Measurements from ENCODE around the gene RPH3AL. TPM values are rescaled to one million over a fixed set of nuclear protein-coding genes. Genes with fewer than 3 reads are reported as not detected.

Gene RPH3AL
- total and polyA plus RNA-seq, 10 donors = 4.8 to 182 (median 49.1) TPM

GRCh38 chr17:339193-340061 lies 13.2 kb downstream of the RPH3AL start:
- H3K4me1 ChIP-seq = peaks cover 0 to 59% (median 22%) of the 10 kb centered on the region in 6 donors
- no peaks in the 10 kb centered on the region for H3K9me3 ChIP-seq
- peaks cover 0 to 28% (median 0%) of the 10 kb centered on the region in 7 donors for H3K27me3 ChIP-seq (replicated peaks in 1 of 7)
- intact Hi-C loops (cut with DNase I; ENCODE audit: low total_unique reads) = no loop called here
- no peaks in the 10 kb centered on the region for H3K36me3 ChIP-seq
- 81 to 86% (median 83%) methylated on average over 16 to 23 of the region's 23 CpGs for WGBS, 5 donors
- no peak for TF ChIP-seq POLR2AphosphoS5 (IDR thresholded peaks at IDR 0.05)
- DNase-seq = peak; percentile 65
- H3K27ac ChIP-seq = peak overlapping the region; percentile 15 to 90 (median 83)
- H3K4me3 ChIP-seq = peak overlapping the region in 2 of 8 donors; percentile 23 to 64

- WGBS, 5 donors = 67 to 82% (median 74%) methylated on average over 10 to 19 of the region's 19 CpGs
- intact Hi-C loops (cut with DNase I; ENCODE audit: low total_unique reads) = no loop called here
- TF ChIP-seq POLR2AphosphoS5 (IDR thresholded peaks at IDR 0.05) (peak; percentile 73 to 90 (median 89)), POLR2A (IDR thresholded peaks at IDR 0.05) (no peak)
- peak overlapping the region in 5 of 8 donors; percentile 7 to 64 (median 26) for H3K4me3 ChIP-seq
- H3K36me3 ChIP-seq = no peaks in the 10 kb centered on the region
- peak; percentile 85 for DNase-seq
- no peaks in the 10 kb centered on the region for H3K9me3 ChIP-seq
- peaks cover 1 to 67% (median 25%) of the 10 kb centered on the region in 6 donors for H3K4me1 ChIP-seq
- H3K27ac ChIP-seq = peak overlapping the region; percentile 1 to 90 (median 83)
- H3K27me3 ChIP-seq (replicated peaks in 1 of 7) = peaks cover 0 to 36% (median 0%) of the 10 kb centered on the region in 7 donors
Observed at GRCh38 chr17:338442-339192, 14.0 kb downstream of the RPH3AL start.

GRCh38 chr17:337866-338265 lies 14.7 kb downstream of the RPH3AL start:
- peak; percentile 18 for DNase-seq
- H3K36me3 ChIP-seq = no peaks in the 10 kb centered on the region
- H3K4me1 ChIP-seq = peaks cover 6 to 67% (median 27%) of the 10 kb centered on the region in 6 donors
- WGBS, 5 donors = 66 to 79% (median 77%) methylated on average over 7 of the region's 7 CpGs
- H3K9me3 ChIP-seq = no peaks in the 10 kb centered on the region
- TF ChIP-seq POLR2AphosphoS5 (IDR thresholded peaks at IDR 0.05) = no peak
- no peak for TF ChIP-seq CTCF (IDR thresholded peaks at IDR 0.05 in 8 of 11, conservative IDR thresholded peaks at IDR 0.05 in 3 of 11)
- TF ChIP-seq POLR2A (IDR thresholded peaks at IDR 0.05) = no peak
- peak overlapping the region in 4 of 8 donors; percentile 23 to 64 (median 26) for H3K4me3 ChIP-seq
- H3K27me3 ChIP-seq (replicated peaks in 1 of 7) = peaks cover 0 to 37% (median 0%) of the 10 kb centered on the region in 7 donors
- peak overlapping the region; percentile 35 to 90 (median 83) for H3K27ac ChIP-seq
- intact Hi-C loops (cut with DNase I; ENCODE audit: low total_unique reads) = no loop called here

GRCh38 chr17:337453-337852 lies 15.2 kb downstream of the RPH3AL start:
- intact Hi-C loops (cut with DNase I; ENCODE audit: low total_unique reads) = no loop called here
- Histone ChIP-seq H3K4me1 (peaks cover 6 to 71% (median 30%) of the 10 kb centered on the region in 6 donors), H3K9me3 (no peaks in the 10 kb centered on the region), H3K27ac (peak overlapping the region; percentile 35 to 90 (median 83)), H3K4me3 (peak overlapping the region in 3 of 8 donors; percentile 23 to 64 (median 26)), H3K27me3 (replicated peaks in 1 of 7) (peaks cover 0 to 37% (median 0%) of the 10 kb centered on the region in 7 donors), H3K36me3 (no peaks in the 10 kb centered on the region)
- DNase-seq = peak; percentile 70
- 78 to 87% (median 85%) methylated on average over 12 to 15 of the region's 15 CpGs for whole genome bisulfite sequencing, 5 donors
- TF ChIP-seq CTCF (IDR thresholded peaks at IDR 0.05 in 8 of 11, conservative IDR thresholded peaks at IDR 0.05 in 3 of 11) = no peak
